ENCODE data around the gene PARP9. TPM values are rescaled to one million over a fixed set of nuclear protein-coding genes. Genes with fewer than 3 reads are reported as not detected.
A peak's percentile ranks its signal among the peaks of the same experiment; 100 is the strongest.

PARP9 gene
- polyA plus RNA-seq (2013, experiment 1 of 2; ENCODE audit: insufficient read length), result 10.5 TPM
- 12.4 TPM for polyA plus RNA-seq (2013, experiment 2 of 2; ENCODE audit: insufficient read length)

- peak; percentile 84 for DNase-seq
Measured at GRCh38 chr3:122564155-122564912, at the start of gene PARP9, which contains the start of gene DTX3L. PARP9 (minus strand) TSS chr3:122564300; CDS start chr3:122559620, 4,680 bp downstream. DTX3L (plus strand) TSS chr3:122564338; CDS start chr3:122564427, 89 bp downstream.

- DNase-seq, result no peak
Measured at GRCh38 chr3:122612696-122613095, 48.6 kb upstream of the PARP9 start.

- DNase-seq, result peak; percentile 82
Measured at GRCh38 chr3:122609798-122610559, 45.9 kb upstream of the PARP9 start.

GRCh38 chr3:122608916-122609315 is 44.8 kb upstream of the PARP9 start:
- DNase-seq, result no peak

- DNase-seq, result no peak
Measured at GRCh38 chr3:122606330-122606729, 42.2 kb upstream of the PARP9 start.

- DNase-seq, result no peak
Measured at GRCh38 chr3:122603056-122603455, 39.0 kb upstream of the PARP9 start.

- no peak for DNase-seq
Measured at GRCh38 chr3:122602011-122602710, 38.1 kb upstream of the PARP9 start.

- no peak for DNase-seq
Measured at GRCh38 chr3:122598556-122598955, 34.5 kb upstream of the PARP9 start.

- no peak for DNase-seq
Measured at GRCh38 chr3:122598151-122598550, 34.1 kb upstream of the PARP9 start.

GRCh38 chr3:122594025-122594424 is 29.9 kb upstream of the PARP9 start:
- no peak for DNase-seq

GRCh38 chr3:122590610-122591009 is 26.5 kb upstream of the PARP9 start:
- DNase-seq, result no peak

GRCh38 chr3:122589297-122589696 is 25.2 kb upstream of the PARP9 start:
- no peak for DNase-seq

GRCh38 chr3:122587572-122587971 is 23.5 kb upstream of the PARP9 start:
- DNase-seq, result no peak

- DNase-seq, result no peak
Measured at GRCh38 chr3:122586773-122587485, 22.8 kb upstream of the PARP9 start.

GRCh38 chr3:122586098-122586497 is 22.0 kb upstream of the PARP9 start:
- no peak for DNase-seq

- no peak for DNase-seq
Measured at GRCh38 chr3:122582390-122582789, 18.3 kb upstream of the PARP9 start.

GRCh38 chr3:122581622-122582021 is 17.5 kb upstream of the PARP9 start:
- DNase-seq, result no peak

- DNase-seq, result no peak
Measured at GRCh38 chr3:122580470-122580869, 16.4 kb upstream of the PARP9 start.

GRCh38 chr3:122578069-122578740 is 14.1 kb upstream of the PARP9 start:
- DNase-seq, result no peak

- DNase-seq, result no peak
Measured at GRCh38 chr3:122577409-122578031, 13.4 kb upstream of the PARP9 start, which contains the start of gene PARP15. PARP15 (plus strand) TSS chr3:122577650; CDS start chr3:122577668, 18 bp downstream.

Data from fibroblast of skin of scalp (primary cell).